Tibial artery (tissue), 4 donors: Measurements from ENCODE around the gene BTAF1.

Source experiments
- DNase-seq, 2 donors: peaks; one replicate each; pipeline ENCODE4 v3.0.0-alpha.2; 2019
- H3K27ac ChIP-seq, 2 donors: fragments of 200-600 bp; sonication (generic) in 1 of 2; 1 replicate in 1 of 2; 2 replicates in 1 of 2; pipeline ENCODE4 v1.5.1; 2018 to 2019; ENCODE audit warnings: mild to moderate bottlenecking in 1 of 2
- H3K27me3 ChIP-seq, 2 donors: fragments of 200-600 bp; sonication (generic) in 1 of 2; one replicate each; pipeline versions ENCODE4 v1.5.1 to v1.6.0; 2016 to 2019
- H3K36me3 ChIP-seq, 3 donors: fragments of 200-600 bp; sonication (generic) in 2 of 3; one replicate each; pipeline ENCODE4 v1.5.1; 2016 to 2019; ENCODE audit warnings: mild to moderate bottlenecking in 2 of 3
- H3K4me1 ChIP-seq, 4 donors: fragments of 200-600 bp; sonication (generic) in 2 of 4; 1 replicate in 3 of 4; 2 replicates in 1 of 4; pipeline ENCODE4 v1.5.1; 2016 to 2019
- H3K4me3 ChIP-seq, 2 donors: fragments of 200-600 bp; sonication (generic) in 1 of 2; 1 replicate in 1 of 2; 2 replicates in 1 of 2; pipeline ENCODE4 v1.5.1; 2018 to 2019; ENCODE audit warnings: mild to moderate bottlenecking in 2 of 2
- H3K9me3 ChIP-seq, 3 donors: fragments of 200-600 bp; sonication (generic) in 1 of 3; one replicate each; pipeline ENCODE4 v1.5.1; 2016 to 2019
- CTCF ChIP-seq, 2 experiments: fragments of 200-600 bp in 1 of 2; fragments of 450-650 bp in 1 of 2; IDR thresholded peaks; one replicate each; pipeline ENCODE4 v1.5.1; 2017 to 2019; ENCODE audit warnings: antibody characterized with exemption in 2 of 2, mild to moderate bottlenecking in 1 of 2, moderate library complexity in 1 of 2
- intact Hi-C: fragments of 100-400 bp; cut with DNase I; formaldehyde crosslinking; loops from one replicate; pipeline ENCODE4 v1.15.0; 2023; ENCODE audit warnings: low total_unique reads

Gene BTAF1

GRCh38 chr10:92038949-92039348, 115.4 kb downstream of the BTAF1 start:
- no peak overlapping the region for H3K4me3 ChIP-seq
- intact Hi-C loops = no loop called here
- H3K4me1 ChIP-seq = no peaks in the 10 kb centered on the region

GRCh38 chr10:92042541-92042940, 119.0 kb downstream of the BTAF1 start:
- intact Hi-C loops = no loop called here
- Histone ChIP-seq H3K4me1 (no peaks in the 10 kb centered on the region), H3K36me3 (no peaks in the 10 kb centered on the region), H3K27me3 (no peaks in the 10 kb centered on the region), H3K9me3 (no peaks in the 10 kb centered on the region), H3K27ac (no peak overlapping the region), H3K4me3 (no peak overlapping the region)
- DNase-seq = no peak
- no peak for TF ChIP-seq CTCF (IDR thresholded peaks at IDR 0.05)

More at GRCh38 chr10:92038949-92039348, 115.4 kb downstream of the BTAF1 start:
- no peak for DNase-seq
- Histone ChIP-seq H3K27me3 (no peaks in the 10 kb centered on the region), H3K9me3 (no peaks in the 10 kb centered on the region), H3K27ac (no peak overlapping the region), H3K36me3 (peaks cover 0 to 11% (median 6%) of the 10 kb centered on the region in 3 donors)
- TF ChIP-seq CTCF (IDR thresholded peaks at IDR 0.05) = no peak

GRCh38 chr10:92045641-92046106, 122.1 kb downstream of the BTAF1 start:
- Histone ChIP-seq H3K9me3 (no peaks in the 10 kb centered on the region), H3K4me1 (no peaks in the 10 kb centered on the region), H3K27me3 (no peaks in the 10 kb centered on the region), H3K4me3 (no peak overlapping the region), H3K27ac (no peak overlapping the region), H3K36me3 (peaks cover 0 to 3% (median 0%) of the 10 kb centered on the region in 3 donors)
- no peak for DNase-seq
- intact Hi-C loops = no loop called here
- no peak for TF ChIP-seq CTCF (IDR thresholded peaks at IDR 0.05)

- no peak overlapping the region for H3K27ac ChIP-seq
- DNase-seq = no peak
- no peaks in the 10 kb centered on the region for H3K27me3 ChIP-seq
- H3K36me3 ChIP-seq = peaks cover 0 to 9% (median 3%) of the 10 kb centered on the region in 3 donors
- intact Hi-C loops = no loop called here
- H3K9me3 ChIP-seq = no peaks in the 10 kb centered on the region
- no peak overlapping the region for H3K4me3 ChIP-seq
- H3K4me1 ChIP-seq = no peaks in the 10 kb centered on the region
- TF ChIP-seq CTCF (IDR thresholded peaks at IDR 0.05) = no peak
Observed at GRCh38 chr10:92047215-92047614, 123.6 kb downstream of the BTAF1 start.

GRCh38 chr10:92052088-92052487, 128.5 kb downstream of the BTAF1 start:
- no peaks in the 10 kb centered on the region for H3K4me1 ChIP-seq
- DNase-seq = no peak

More at GRCh38 chr10:92052088-92052487, 128.5 kb downstream of the BTAF1 start:
- intact Hi-C loops = no loop called here
- Histone ChIP-seq H3K27ac (no peak overlapping the region), H3K9me3 (no peaks in the 10 kb centered on the region), H3K27me3 (no peaks in the 10 kb centered on the region), H3K36me3 (peaks cover 0 to 29% (median 7%) of the 10 kb centered on the region in 3 donors), H3K4me3 (no peak overlapping the region)
- no peak for TF ChIP-seq CTCF (IDR thresholded peaks at IDR 0.05)
